Mesenchymal stem cell (in vitro differentiated cells and primary cell): Measurements from ENCODE around the gene TGM4.

Experiments used
- DNase-seq: peaks from one replicate; pipeline ENCODE4 v3.0.0-alpha.2; 2013
- H2AFZ ChIP-seq: one replicate; pipeline ENCODE4 v1.6.1; 2013; ENCODE audit warnings: low read depth, mild to moderate bottlenecking, control low read depth, inconsistent platforms, low read length, moderate library complexity
- H2AK5ac ChIP-seq: 2 replicates; pipeline ENCODE4 v1.6.1; 2013; ENCODE audit warnings: low read length, moderate library complexity, mild to moderate bottlenecking, inconsistent platforms; ENCODE audit not compliant: severe bottlenecking
- H2BK120ac ChIP-seq: one replicate; pipeline ENCODE4 v1.6.1; 2013; ENCODE audit warnings: low read depth, mild to moderate bottlenecking, inconsistent platforms, low read length, moderate library complexity
- H2BK12ac ChIP-seq, 2 experiments: one replicate each; pipeline ENCODE4 v1.6.1; 2013; ENCODE audit warnings: inconsistent platforms in 2 of 2, low read length in 2 of 2, mild to moderate bottlenecking in 2 of 2, moderate library complexity in 2 of 2, control low read depth in 1 of 2
- H2BK15ac ChIP-seq: one replicate; pipeline ENCODE4 v1.6.1; 2013; ENCODE audit warnings: mild to moderate bottlenecking, low read depth, inconsistent platforms; ENCODE audit not compliant: poor library complexity, severe bottlenecking
- H2BK5ac ChIP-seq: 2 replicates; pipeline ENCODE4 v1.6.1; 2013; ENCODE audit warnings: low read depth, mild to moderate bottlenecking, low read length, control low read depth, inconsistent platforms; ENCODE audit not compliant: poor library complexity, severe bottlenecking
- H3K14ac ChIP-seq, 2 experiments: one replicate each; pipeline ENCODE4 v1.6.1; 2013; ENCODE audit warnings: inconsistent platforms in 2 of 2, low read length in 2 of 2, control low read depth in 1 of 2, mild to moderate bottlenecking in 1 of 2, moderate library complexity in 1 of 2
- H3K18ac ChIP-seq, 2 experiments: one replicate each; pipeline ENCODE4 v1.6.1; 2013; ENCODE audit warnings: inconsistent platforms in 2 of 2, low read length in 2 of 2, control low read depth in 1 of 2, low read depth in 1 of 2, mild to moderate bottlenecking in 1 of 2
- H3K23ac ChIP-seq, 2 experiments: one replicate each; pipeline ENCODE4 v1.6.1; 2013; ENCODE audit warnings: inconsistent platforms in 2 of 2, low read length in 2 of 2, mild to moderate bottlenecking in 2 of 2, moderate library complexity in 2 of 2, control low read depth in 1 of 2
- H3K27ac ChIP-seq: 2 replicates; pipeline ENCODE4 v1.5.1; 2013; ENCODE audit warnings: mild to moderate bottlenecking, moderate library complexity, low read length, control low read depth, inconsistent platforms; ENCODE audit not compliant: poor library complexity, severe bottlenecking
- H3K27me3 ChIP-seq, 2 experiments: 2 replicates each; pipeline versions ENCODE4 v1.6.1 to v1.7.0; 2013; ENCODE audit warnings: low read length in 2 of 2, mild to moderate bottlenecking in 2 of 2, moderate library complexity in 2 of 2, control low read depth in 1 of 2, inconsistent platforms in 1 of 2; ENCODE audit not compliant: control insufficient read depth in 1 of 2, insufficient read depth in 1 of 2
- H3K36me3 ChIP-seq, 2 experiments: 2 replicates each; pipeline versions ENCODE4 v1.6.1 to v1.7.0; 2013; ENCODE audit warnings: low read length in 2 of 2, control low read depth in 1 of 2, inconsistent platforms in 1 of 2, low read depth in 1 of 2, mild to moderate bottlenecking in 1 of 2; ENCODE audit not compliant: insufficient read depth in 2 of 2, control insufficient read depth in 1 of 2
- H3K4ac ChIP-seq, 2 experiments: one replicate each; pipeline ENCODE4 v1.6.1; 2013; ENCODE audit warnings: inconsistent platforms in 2 of 2, low read length in 2 of 2, mild to moderate bottlenecking in 2 of 2, moderate library complexity in 2 of 2, control low read depth in 1 of 2, low read depth in 1 of 2
- H3K4me1 ChIP-seq: 2 replicates; pipeline ENCODE4 v1.6.1; 2013; ENCODE audit warnings: low read depth, low read length, control low read depth; ENCODE audit not compliant: control insufficient read depth, insufficient read depth
- H3K4me2 ChIP-seq: 2 replicates; pipeline ENCODE4 v1.6.1; 2013; ENCODE audit warnings: low read length, mild to moderate bottlenecking, inconsistent platforms; ENCODE audit not compliant: poor library complexity, severe bottlenecking
- H3K4me3 ChIP-seq, 2 experiments: 2 replicates each; pipeline versions ENCODE4 v1.5.1 to v1.7.0; 2013; ENCODE audit warnings: low read length in 2 of 2, mild to moderate bottlenecking in 2 of 2, control low read depth in 1 of 2, low read depth in 1 of 2; ENCODE audit not compliant: insufficient read depth in 1 of 2
- H3K79me1 ChIP-seq: replicated peaks from 2 replicates; pipeline ENCODE4 v1.6.1; 2013; ENCODE audit warnings: mild to moderate bottlenecking, control low read depth, low read length, inconsistent platforms; ENCODE audit not compliant: poor library complexity, severe bottlenecking
- H3K9ac ChIP-seq: 2 replicates; pipeline ENCODE4 v1.7.0; 2013; ENCODE audit warnings: mild to moderate bottlenecking, low read length, moderate library complexity
- H3K9me3 ChIP-seq: 2 replicates; pipeline ENCODE4 v1.7.0; 2013; ENCODE audit warnings: mild to moderate bottlenecking, low read length; ENCODE audit not compliant: control insufficient read depth
- H4K8ac ChIP-seq: one replicate; pipeline ENCODE4 v1.6.1; 2013; ENCODE audit warnings: inconsistent platforms, mild to moderate bottlenecking, low read length, moderate library complexity
- H4K91ac ChIP-seq: one replicate; pipeline ENCODE4 v1.6.1; 2013; ENCODE audit warnings: mild to moderate bottlenecking, low read length, inconsistent platforms
- WGBS: methylation state at CpG from one replicate; pipeline ENCODE4 v1.1.7; 2013; ENCODE audit warnings: mixed read lengths; 5-methylcytosine and 5-hydroxymethylcytosine counted together

Gene TGM4

GRCh38 chr3:44954962-44955361, 80.6 kb downstream of the TGM4 start:
- H3K9me3 ChIP-seq = no peaks in the 10 kb centered on the region
- H3K4ac ChIP-seq = no peak overlapping the region

GRCh38 chr3:44955917-44956316, 81.5 kb downstream of the TGM4 start:
- Histone ChIP-seq H3K9me3 (no peaks in the 10 kb centered on the region), H3K36me3 (peaks cover 26 to 35% of the 10 kb centered on the region in 2 experiments), H2BK120ac (no peak overlapping the region), H3K23ac (no peak overlapping the region), H3K14ac (no peak overlapping the region), H3K4ac (no peak overlapping the region), H2BK15ac (no peak overlapping the region), H3K79me1 (peaks cover 60% of the 10 kb centered on the region), H2BK12ac (no peak overlapping the region), H3K4me1 (peaks cover 3% of the 10 kb centered on the region), H3K4me2 (no peak overlapping the region), H3K27me3 (no peaks in the 10 kb centered on the region), H3K4me3 (no peak overlapping the region), H2BK5ac (no peak overlapping the region), H4K91ac (no peak overlapping the region), H3K27ac (no peak overlapping the region), H3K9ac (no peak overlapping the region), H2AFZ (no peak overlapping the region), H2AK5ac (no peak overlapping the region), H3K18ac (no peak overlapping the region), H4K8ac (peak overlapping the region; percentile 38)
- WGBS = 100% methylated on average over 1 of the region's 1 CpG
- no peak for DNase-seq

More at GRCh38 chr3:44954962-44955361, 80.6 kb downstream of the TGM4 start:
- Histone ChIP-seq H3K79me1 (peaks cover 58% of the 10 kb centered on the region), H4K8ac (no peak overlapping the region), H3K4me3 (no peak overlapping the region), H2AK5ac (no peak overlapping the region), H2BK120ac (no peak overlapping the region), H3K9ac (no peak overlapping the region), H3K18ac (no peak overlapping the region), H4K91ac (no peak overlapping the region), H3K4me1 (peaks cover 3% of the 10 kb centered on the region), H3K36me3 (peaks cover 26 to 35% of the 10 kb centered on the region in 2 experiments), H3K4me2 (no peak overlapping the region), H2BK12ac (no peak overlapping the region), H3K23ac (no peak overlapping the region), H3K27ac (no peak overlapping the region), H3K27me3 (no peaks in the 10 kb centered on the region), H2BK5ac (no peak overlapping the region), H2BK15ac (no peak overlapping the region), H2AFZ (no peak overlapping the region), H3K14ac (no peak overlapping the region)
- peak; percentile 78 for DNase-seq
- 23% methylated on average over 3 of the region's 3 CpGs for WGBS

- Histone ChIP-seq H3K9me3 (no peaks in the 10 kb centered on the region), H2BK12ac (no peak overlapping the region), H3K4ac (no peak overlapping the region), H3K14ac (no peak overlapping the region), H2BK120ac (no peak overlapping the region), H2AFZ (no peak overlapping the region), H2AK5ac (no peak overlapping the region), H2BK15ac (no peak overlapping the region), H3K36me3 (peaks cover 26 to 31% of the 10 kb centered on the region in 2 experiments), H3K27ac (no peak overlapping the region), H3K79me1 (peaks cover 55% of the 10 kb centered on the region), H3K4me3 (no peak overlapping the region), H3K9ac (no peak overlapping the region), H3K27me3 (no peaks in the 10 kb centered on the region), H4K91ac (no peak overlapping the region), H3K4me2 (no peak overlapping the region), H3K23ac (no peak overlapping the region), H4K8ac (no peak overlapping the region), H2BK5ac (no peak overlapping the region), H3K18ac (no peak overlapping the region), H3K4me1 (peaks cover 3% of the 10 kb centered on the region)
- 100% methylated on average over 4 of the region's 4 CpGs for WGBS
- no peak for DNase-seq
Measured at GRCh38 chr3:44957986-44958385, 83.6 kb downstream of the TGM4 start.

GRCh38 chr3:44958386-44958785, 84.0 kb downstream of the TGM4 start:
- Histone ChIP-seq H3K4me1 (peaks cover 3% of the 10 kb centered on the region), H3K9me3 (no peaks in the 10 kb centered on the region), H4K8ac (no peak overlapping the region), H3K9ac (no peak overlapping the region), H3K36me3 (peaks cover 26 to 28% of the 10 kb centered on the region in 2 experiments), H2AK5ac (no peak overlapping the region), H3K4ac (no peak overlapping the region), H3K4me3 (no peak overlapping the region), H2BK5ac (no peak overlapping the region), H3K27me3 (no peaks in the 10 kb centered on the region), H3K23ac (no peak overlapping the region), H2BK15ac (no peak overlapping the region), H4K91ac (no peak overlapping the region), H3K79me1 (peaks cover 56% of the 10 kb centered on the region), H3K27ac (no peak overlapping the region), H2BK12ac (no peak overlapping the region), H3K14ac (no peak overlapping the region), H3K4me2 (no peak overlapping the region), H3K18ac (no peak overlapping the region), H2AFZ (no peak overlapping the region), H2BK120ac (no peak overlapping the region)
- no peak for DNase-seq
- 97% methylated on average over 7 of the region's 7 CpGs for whole genome bisulfite sequencing
